ENCODE measurements around the gene ZGRF1.
"Not testable (repeated sequence)": the region's sequence is repeated elsewhere in the genome, so short reads cannot be mapped to it uniquely, and the experiment has no call there.

ZGRF1 gene

GRCh38 chr4:112648263-112649054 lies 11.8 kb upstream of the ZGRF1 start:
- no peak for TF ChIP-seq CTCF (conservative IDR thresholded peaks at IDR 0.05)
- no peak overlapping the region for H3K27ac ChIP-seq

- H3K27ac ChIP-seq, result no peak overlapping the region
Observed at GRCh38 chr4:112647785-112648184, 11.1 kb upstream of the ZGRF1 start.

GRCh38 chr4:112646632-112647537 lies 10.2 kb upstream of the ZGRF1 start:
- no peak overlapping the region for H3K27ac ChIP-seq
- TF ChIP-seq CTCF (conservative IDR thresholded peaks at IDR 0.05), result no peak

More at GRCh38 chr4:112647785-112648184, 11.1 kb upstream of the ZGRF1 start:
- no peak for TF ChIP-seq CTCF (conservative IDR thresholded peaks at IDR 0.05)

- TF ChIP-seq CTCF (conservative IDR thresholded peaks at IDR 0.05), result no peak
- H3K27ac ChIP-seq, result no peak overlapping the region
Observed at GRCh38 chr4:112645541-112646329, 9.0 kb upstream of the ZGRF1 start.

GRCh38 chr4:112644595-112645535 lies 8.2 kb upstream of the ZGRF1 start:
- H3K27ac ChIP-seq, result not testable (repeated sequence)

- TF ChIP-seq CTCF (conservative IDR thresholded peaks at IDR 0.05), result no peak
- H3K27ac ChIP-seq, result no peak overlapping the region
Observed at GRCh38 chr4:112642526-112642925, 5.8 kb upstream of the ZGRF1 start.

GRCh38 chr4:112637552-112637866 lies 800 bp upstream of the ZGRF1 start:
- peak; percentile 31 for TF ChIP-seq CTCF (conservative IDR thresholded peaks at IDR 0.05)
- peak overlapping the region; percentile 90 for H3K27ac ChIP-seq

Data from VCaP (cell line).